ENCODE data around the gene ST3GAL6. TPM values are rescaled to one million over a fixed set of nuclear protein-coding genes. Genes with fewer than 3 reads are reported as not detected.

ST3GAL6 gene
- total and polyA plus RNA-seq, 8 donors, result 5.8 to 129 (median 13.6) TPM; not detected in 1

GRCh38 chr3:98754483-98754882, 8.7 kb upstream of the ST3GAL6 start:
- WGBS, 5 donors, result 18 to 41% (median 25%) methylated on average over 3 of the region's 3 CpGs
- intact Hi-C loops (cut with DNase I; ENCODE audit: low total_unique reads), result no loop called here

GRCh38 chr3:98755601-98756000, 7.5 kb upstream of the ST3GAL6 start:
- no peak for DNase-seq
- H3K4me1 ChIP-seq, result peaks cover 0 to 13% (median 1%) of the 10 kb centered on the region in 4 donors
- H3K9me3 ChIP-seq, result no peaks in the 10 kb centered on the region
- WGBS, 5 donors, result 65 to 80% (median 71%) methylated on average over 4 of the region's 4 CpGs
- TF ChIP-seq POLR2AphosphoS5 (IDR thresholded peaks at IDR 0.05) (no peak), EP300 (IDR thresholded peaks at IDR 0.05) (no peak), CTCF (IDR thresholded peaks at IDR 0.05) (no peak), POLR2A (IDR thresholded peaks at IDR 0.05) (no peak)
- intact Hi-C loops (cut with DNase I; ENCODE audit: low total_unique reads), result no loop called here
- H3K4me3 ChIP-seq, result no peak overlapping the region
- no peaks in the 10 kb centered on the region for H3K36me3 ChIP-seq
- no peak overlapping the region for H3K27ac ChIP-seq
- no peaks in the 10 kb centered on the region for H3K27me3 ChIP-seq

More at GRCh38 chr3:98754483-98754882, 8.7 kb upstream of the ST3GAL6 start:
- DNase-seq, result no peak
- H3K4me1 ChIP-seq, result peaks cover 0 to 20% (median 2%) of the 10 kb centered on the region in 4 donors
- H3K4me3 ChIP-seq, result no peak overlapping the region
- no peak overlapping the region for H3K27ac ChIP-seq
- no peaks in the 10 kb centered on the region for H3K36me3 ChIP-seq
- H3K9me3 ChIP-seq, result no peaks in the 10 kb centered on the region
- H3K27me3 ChIP-seq, result no peaks in the 10 kb centered on the region
- TF ChIP-seq EP300 (IDR thresholded peaks at IDR 0.05) (no peak), POLR2A (IDR thresholded peaks at IDR 0.05) (no peak), CTCF (IDR thresholded peaks at IDR 0.05) (no peak), POLR2AphosphoS5 (IDR thresholded peaks at IDR 0.05) (no peak)

- TF ChIP-seq EP300 (IDR thresholded peaks at IDR 0.05) (no peak), POLR2A (IDR thresholded peaks at IDR 0.05) (no peak), POLR2AphosphoS5 (IDR thresholded peaks at IDR 0.05) (no peak), CTCF (IDR thresholded peaks at IDR 0.05) (no peak)
- Histone ChIP-seq H3K27ac (no peak overlapping the region), H3K4me1 (peaks cover 5 to 48% (median 14%) of the 10 kb centered on the region in 4 donors), H3K27me3 (no peaks in the 10 kb centered on the region), H3K36me3 (no peaks in the 10 kb centered on the region), H3K9me3 (no peaks in the 10 kb centered on the region), H3K4me3 (no peak overlapping the region)
- WGBS, 5 donors, result 90 to 97% (median 93%) methylated on average over 2 of the region's 2 CpGs
- intact Hi-C loops (cut with DNase I; ENCODE audit: low total_unique reads), result no loop called here
- no peak for DNase-seq
Measured at GRCh38 chr3:98759629-98760028, 3.5 kb upstream of the ST3GAL6 start.

- 59 to 79% (median 68%) methylated on average over 2 of the region's 2 CpGs for WGBS, 5 donors
- intact Hi-C loops (cut with DNase I; ENCODE audit: low total_unique reads), result no loop called here
- peak overlapping the region in 2 of 5 donors; percentile 52 to 71 for H3K27ac ChIP-seq
Measured at GRCh38 chr3:98761643-98762229, 1.4 kb upstream of the ST3GAL6 start.

More at GRCh38 chr3:98761643-98762229, 1.4 kb upstream of the ST3GAL6 start:
- H3K4me3 ChIP-seq, result no peak overlapping the region
- no peaks in the 10 kb centered on the region for H3K36me3 ChIP-seq
- no peaks in the 10 kb centered on the region for H3K9me3 ChIP-seq
- no peaks in the 10 kb centered on the region for H3K27me3 ChIP-seq
- H3K4me1 ChIP-seq, result peaks cover 5 to 56% (median 20%) of the 10 kb centered on the region in 4 donors
- peak in 1 of 2 donors; percentile 20 for DNase-seq
- TF ChIP-seq POLR2AphosphoS5 (IDR thresholded peaks at IDR 0.05) (no peak), EP300 (IDR thresholded peaks at IDR 0.05) (no peak), POLR2A (IDR thresholded peaks at IDR 0.05) (no peak), CTCF (IDR thresholded peaks at IDR 0.05) (no peak)
